GM11168 (cell line): ENCODE measurements around the gene MSMO1.

Experiments used
- in situ Hi-C: fragments of 300-500 bp; cut with MboI; formaldehyde crosslinking; loops from one replicate; pipeline ENCODE4 v1.12.0; 2022; ENCODE audit warnings: low sequenced_read_pairs; ENCODE audit not compliant: unreplicated experiment

MSMO1 gene

GRCh38 chr4:165383591-165384073 is 56.2 kb downstream of the MSMO1 start:
- in situ Hi-C loops: no loop called here

- in situ Hi-C loops: no loop called here
These were observed 56.7 kb downstream of the MSMO1 start for GRCh38 chr4:165384186-165384585.

- in situ Hi-C loops: no loop called here
These were observed 57.1 kb downstream of the MSMO1 start for GRCh38 chr4:165384598-165384997.

- in situ Hi-C loops: no loop called here
These were observed 57.7 kb downstream of the MSMO1 start for GRCh38 chr4:165385126-165385525.

DNA sequence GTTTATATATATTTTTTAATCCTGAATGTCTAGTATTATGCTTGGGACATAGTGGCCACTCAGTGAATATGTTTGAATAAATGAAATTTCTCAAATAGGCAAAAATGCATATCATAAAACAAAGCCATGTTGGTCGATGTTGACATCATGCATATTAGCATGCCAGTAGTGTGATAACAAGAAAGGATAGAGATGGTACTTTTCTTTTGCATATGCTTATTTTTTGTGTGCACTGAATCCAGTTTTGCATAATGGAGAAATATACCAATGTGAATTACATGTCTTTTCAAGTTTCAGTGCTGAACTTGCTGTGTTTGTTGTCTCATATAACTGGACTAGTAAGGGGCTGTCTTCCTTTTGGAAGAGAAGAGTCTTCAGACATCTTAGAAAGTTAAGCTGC is 58.9 kb downstream of the MSMO1 start:
- in situ Hi-C loops: no loop called here

- in situ Hi-C loops: no loop called here
These were observed 61.3 kb downstream of the MSMO1 start for GRCh38 chr4:165388756-165389155.
